ENCODE measurements around the gene PTMS. TPM values are rescaled to one million over a fixed set of nuclear protein-coding genes. Genes with fewer than 3 reads are reported as not detected.

The PTMS gene
- total RNA-seq, 4 donors from 2014 or later = 91.6 to 131 (median 114) TPM

GRCh38 chr12:6792522-6793201 is 26.5 kb downstream of the PTMS start:
- no peak for DNase-seq (ENCODE audit: low spot score in 2 of 2)
- intact Hi-C loops (cut with DNase I; ENCODE audit: low total_unique reads) = no loop called here
- H3K4me3 ChIP-seq (ENCODE audit: low read depth, poor library complexity, severe bottlenecking) = no peak overlapping the region
- TF ChIP-seq POLR2A (IDR thresholded peaks at IDR 0.05) (no peak), CTCF (IDR thresholded peaks at IDR 0.05) (no peak)
- WGBS, 2 donors = 36 to 41% methylated on average over 12 of the region's 12 CpGs

GRCh38 chr12:6795088-6795487 is 28.9 kb downstream of the PTMS start:
- intact Hi-C loops (cut with DNase I; ENCODE audit: low total_unique reads) = no loop called here
- TF ChIP-seq CTCF (IDR thresholded peaks at IDR 0.05) (no peak), POLR2A (IDR thresholded peaks at IDR 0.05) (no peak)
- 70 to 82% methylated on average over 2 of the region's 2 CpGs for WGBS, 2 donors
- DNase-seq (ENCODE audit: low spot score in 2 of 2) = no peak
- no peak overlapping the region for H3K4me3 ChIP-seq (ENCODE audit: low read depth, poor library complexity, severe bottlenecking)

- TF ChIP-seq POLR2A (IDR thresholded peaks at IDR 0.05) = no peak
- no peak for TF ChIP-seq CTCF (IDR thresholded peaks at IDR 0.05)
- WGBS, 2 donors = 93 to 94% methylated on average over 4 of the region's 4 CpGs
- intact Hi-C loops (cut with DNase I; ENCODE audit: low total_unique reads) = no loop called here
- H3K4me3 ChIP-seq (ENCODE audit: low read depth, poor library complexity, severe bottlenecking) = no peak overlapping the region
- DNase-seq (ENCODE audit: low spot score in 2 of 2) = no peak
Measured at GRCh38 chr12:6796576-6796975, 30.4 kb downstream of the PTMS start.

- no peak for DNase-seq (ENCODE audit: low spot score in 2 of 2)
- 92 to 94% methylated on average over 5 of the region's 5 CpGs for WGBS, 2 donors
- no peak for TF ChIP-seq POLR2A (IDR thresholded peaks at IDR 0.05)
- TF ChIP-seq CTCF (IDR thresholded peaks at IDR 0.05) = no peak
Measured at GRCh38 chr12:6799147-6799546, 33.0 kb downstream of the PTMS start.

GRCh38 chr12:6807170-6807569 is 41.0 kb downstream of the PTMS start:
- 42 to 62% methylated on average over 1 of the region's 1 CpG for WGBS, 2 donors
- TF ChIP-seq CTCF (IDR thresholded peaks at IDR 0.05) = no peak
- TF ChIP-seq POLR2A (IDR thresholded peaks at IDR 0.05) = no peak
- intact Hi-C loops (cut with DNase I; ENCODE audit: low total_unique reads) = loop anchor here (10.0 kb wide), 1 partner anchor 1812 kb away; no protein-coding TSS in a partner anchor
- no peak overlapping the region for H3K4me3 ChIP-seq (ENCODE audit: low read depth, poor library complexity, severe bottlenecking)
- DNase-seq (ENCODE audit: low spot score in 2 of 2) = no peak

More at GRCh38 chr12:6799147-6799546, 33.0 kb downstream of the PTMS start:
- H3K4me3 ChIP-seq (ENCODE audit: low read depth, poor library complexity, severe bottlenecking) = no peak overlapping the region
- intact Hi-C loops (cut with DNase I; ENCODE audit: low total_unique reads) = no loop called here

- no peak for DNase-seq (ENCODE audit: low spot score in 2 of 2)
- TF ChIP-seq POLR2A (IDR thresholded peaks at IDR 0.05) (no peak), CTCF (IDR thresholded peaks at IDR 0.05) (no peak)
- intact Hi-C loops (cut with DNase I; ENCODE audit: low total_unique reads) = loop anchor here (10.0 kb wide), 1 partner anchor 1814 kb away; no protein-coding TSS in a partner anchor
- no peak overlapping the region for H3K4me3 ChIP-seq (ENCODE audit: low read depth, poor library complexity, severe bottlenecking)
- 82 to 87% methylated on average over 10 of the region's 10 CpGs for WGBS, 2 donors
Measured at GRCh38 chr12:6809056-6809455, 42.9 kb downstream of the PTMS start.
